Mammary epithelial cell (primary cell): ENCODE data around the gene TOM1L2.

Experiments used
- EZH2 ChIP-seq: IDR thresholded peaks from 2 replicates; pipeline ENCODE4 v1.6.1; 2012; ENCODE audit warnings: low read length, inconsistent platforms, borderline replicate concordance
- TF ChIP-seq, protein P1 (sequence below), 2 donors: IDR thresholded peaks in 1 of 2; conservative IDR thresholded peaks in 1 of 2; 2 replicates each; pipeline ENCODE4 v1.5.1; 2011 to 2012; ENCODE audit warnings: inconsistent platforms in 2 of 2, low read length in 2 of 2, mild to moderate bottlenecking in 2 of 2, control low read depth in 1 of 2, low read depth in 1 of 2; ENCODE audit not compliant: insufficient read depth in 1 of 2; ENCODE audit errors: extremely low read depth in 1 of 2

DNA sequence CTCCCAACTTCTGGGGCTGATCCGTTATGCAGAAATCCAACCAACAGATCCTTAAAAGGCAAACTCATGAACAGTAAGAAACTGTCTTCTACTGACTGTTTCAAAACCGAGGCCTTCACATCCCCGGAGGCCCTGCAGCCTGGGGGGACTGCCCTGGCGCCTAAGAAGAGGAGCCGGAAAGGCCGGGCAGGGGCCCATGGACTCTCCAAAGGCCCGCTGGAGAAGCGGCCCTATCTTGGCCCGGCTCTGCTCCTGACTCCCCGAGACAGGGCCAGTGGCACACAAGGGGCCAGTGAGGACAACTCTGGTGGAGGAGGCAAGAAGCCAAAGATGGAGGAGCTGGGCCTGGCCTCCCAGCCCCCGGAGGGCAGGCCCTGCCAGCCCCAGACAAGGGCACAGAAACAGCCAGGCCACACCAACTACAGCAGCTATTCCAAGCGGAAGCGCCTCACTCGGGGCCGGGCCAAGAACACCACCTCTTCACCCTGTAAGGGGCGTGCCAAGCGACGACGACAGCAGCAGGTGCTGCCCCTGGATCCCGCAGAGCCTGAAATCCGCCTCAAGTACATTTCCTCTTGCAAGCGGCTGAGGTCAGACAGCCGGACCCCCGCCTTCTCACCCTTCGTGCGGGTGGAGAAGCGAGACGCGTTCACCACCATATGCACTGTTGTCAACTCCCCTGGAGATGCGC is 174.9 kb downstream of the TOM1L2 start:
- TF ChIP-seq, protein P1, sequence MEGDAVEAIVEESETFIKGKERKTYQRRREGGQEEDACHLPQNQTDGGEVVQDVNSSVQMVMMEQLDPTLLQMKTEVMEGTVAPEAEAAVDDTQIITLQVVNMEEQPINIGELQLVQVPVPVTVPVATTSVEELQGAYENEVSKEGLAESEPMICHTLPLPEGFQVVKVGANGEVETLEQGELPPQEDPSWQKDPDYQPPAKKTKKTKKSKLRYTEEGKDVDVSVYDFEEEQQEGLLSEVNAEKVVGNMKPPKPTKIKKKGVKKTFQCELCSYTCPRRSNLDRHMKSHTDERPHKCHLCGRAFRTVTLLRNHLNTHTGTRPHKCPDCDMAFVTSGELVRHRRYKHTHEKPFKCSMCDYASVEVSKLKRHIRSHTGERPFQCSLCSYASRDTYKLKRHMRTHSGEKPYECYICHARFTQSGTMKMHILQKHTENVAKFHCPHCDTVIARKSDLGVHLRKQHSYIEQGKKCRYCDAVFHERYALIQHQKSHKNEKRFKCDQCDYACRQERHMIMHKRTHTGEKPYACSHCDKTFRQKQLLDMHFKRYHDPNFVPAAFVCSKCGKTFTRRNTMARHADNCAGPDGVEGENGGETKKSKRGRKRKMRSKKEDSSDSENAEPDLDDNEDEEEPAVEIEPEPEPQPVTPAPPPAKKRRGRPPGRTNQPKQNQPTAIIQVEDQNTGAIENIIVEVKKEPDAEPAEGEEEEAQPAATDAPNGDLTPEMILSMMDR (conservative IDR thresholded peaks at IDR 0.05 in 1 of 2, IDR thresholded peaks at IDR 0.05 in 1 of 2; ENCODE audit: extremely low read depth in 1 of 2, insufficient read depth in 1 of 2, low read depth in 1 of 2, low read length in 2 of 2), result no peak
- TF ChIP-seq EZH2, result no peak
